Measurements from ENCODE around the gene YTHDF1. TPM values are rescaled to one million over a fixed set of nuclear protein-coding genes. Genes with fewer than 3 reads are reported as not detected.

Gene YTHDF1
- total and polyA plus RNA-seq, 2 experiments from 2014 or later: 35.9 to 57.4 TPM

GRCh38 chr20:63257629-63258028 is 41.7 kb upstream of the YTHDF1 start:
- no peak for DNase-seq (ENCODE audit: low spot score)
- Histone ChIP-seq H3K36me3 (replicated peaks; ENCODE audit: insufficient read depth, low read depth) (no peaks in the 10 kb centered on the region), H3K4me3 (no peak overlapping the region), H2AFZ (no peak overlapping the region), H3K4me1 (ENCODE audit: insufficient read depth) (peaks cover 64% of the 10 kb centered on the region), H4K20me1 (ENCODE audit: insufficient read depth, poor library complexity, severe bottlenecking) (no peaks in the 10 kb centered on the region), H3K4me2 (no peak overlapping the region), H3K27ac (peak overlapping the region; percentile 93), H3K9me2 (replicated peaks; ENCODE audit: insufficient read depth) (no peaks in the 10 kb centered on the region), H3K9me3 (ENCODE audit: low read depth) (no peaks in the 10 kb centered on the region), H3K27me3 (peaks cover 24% of the 10 kb centered on the region), H3K79me2 (no peaks in the 10 kb centered on the region)
- TF ChIP-seq EZH2phosphoT487 (IDR thresholded peaks at IDR 0.05; ENCODE audit: low read depth, severe bottlenecking, unreplicated experiment): no peak
- no peak for TF ChIP-seq EZH2 (IDR thresholded peaks at IDR 0.05; ENCODE audit: borderline replicate concordance)
- no peak for TF ChIP-seq CTCF (IDR thresholded peaks at IDR 0.05; ENCODE audit: poor library complexity)
- WGBS (ENCODE audit: low lambda C conversion rate, missing lambda C conversion rate): 85% methylated on average over 10 of the region's 13 CpGs

- WGBS (ENCODE audit: low lambda C conversion rate, missing lambda C conversion rate): 96% methylated on average over 4 of the region's 4 CpGs
- H3K4me1 ChIP-seq (ENCODE audit: insufficient read depth): peaks cover 60% of the 10 kb centered on the region
- no peaks in the 10 kb centered on the region for H3K9me3 ChIP-seq (ENCODE audit: low read depth)
Measured at GRCh38 chr20:63256954-63257353, 41.0 kb upstream of the YTHDF1 start.

GRCh38 chr20:63255931-63256704 is 40.2 kb upstream of the YTHDF1 start:
- Histone ChIP-seq H2AFZ (no peak overlapping the region), H4K20me1 (ENCODE audit: insufficient read depth, poor library complexity, severe bottlenecking) (no peaks in the 10 kb centered on the region), H3K9me3 (ENCODE audit: low read depth) (no peaks in the 10 kb centered on the region), H3K9me2 (replicated peaks; ENCODE audit: insufficient read depth) (no peaks in the 10 kb centered on the region), H3K27ac (no peak overlapping the region), H3K4me2 (no peak overlapping the region), H3K36me3 (replicated peaks; ENCODE audit: insufficient read depth, low read depth) (no peaks in the 10 kb centered on the region), H3K27me3 (peaks cover 27% of the 10 kb centered on the region), H3K4me1 (ENCODE audit: insufficient read depth) (peaks cover 53% of the 10 kb centered on the region), H3K4me3 (no peak overlapping the region), H3K79me2 (no peaks in the 10 kb centered on the region)
- 69% methylated on average over 31 of the region's 31 CpGs for WGBS (ENCODE audit: low lambda C conversion rate, missing lambda C conversion rate)
- TF ChIP-seq EZH2phosphoT487 (IDR thresholded peaks at IDR 0.05; ENCODE audit: low read depth, severe bottlenecking, unreplicated experiment) (no peak), CTCF (IDR thresholded peaks at IDR 0.05; ENCODE audit: poor library complexity) (no peak), EZH2 (IDR thresholded peaks at IDR 0.05; ENCODE audit: borderline replicate concordance) (no peak)
- DNase-seq (ENCODE audit: low spot score): no peak

More at GRCh38 chr20:63256954-63257353, 41.0 kb upstream of the YTHDF1 start:
- Histone ChIP-seq H3K4me3 (no peak overlapping the region), H3K27ac (no peak overlapping the region), H4K20me1 (ENCODE audit: insufficient read depth, poor library complexity, severe bottlenecking) (no peaks in the 10 kb centered on the region), H2AFZ (no peak overlapping the region), H3K9me2 (replicated peaks; ENCODE audit: insufficient read depth) (no peaks in the 10 kb centered on the region), H3K4me2 (no peak overlapping the region), H3K27me3 (peaks cover 27% of the 10 kb centered on the region), H3K36me3 (replicated peaks; ENCODE audit: insufficient read depth, low read depth) (no peaks in the 10 kb centered on the region), H3K79me2 (no peaks in the 10 kb centered on the region)
- DNase-seq (ENCODE audit: low spot score): no peak
- no peak for TF ChIP-seq EZH2phosphoT487 (IDR thresholded peaks at IDR 0.05; ENCODE audit: low read depth, severe bottlenecking, unreplicated experiment)
- no peak for TF ChIP-seq CTCF (IDR thresholded peaks at IDR 0.05; ENCODE audit: poor library complexity)
- no peak for TF ChIP-seq EZH2 (IDR thresholded peaks at IDR 0.05; ENCODE audit: borderline replicate concordance)

All from hepatocyte (in vitro differentiated cells).